HG03095 (cell line): ENCODE data around the gene IFT57.
A peak's percentile ranks its signal among the peaks of the same experiment; 100 is the strongest.
"Not testable (repeated sequence)": the region's sequence is repeated elsewhere in the genome, so short reads cannot be mapped to it uniquely, and the experiment has no call there.

ENCODE experiments used
- ATAC-seq: cut with Tn5 transposase; IDR thresholded peaks from one replicate; pipeline ENCODE4 v1.9.1; 2021; ENCODE audit warnings: moderate library complexity; ENCODE audit not compliant: unreplicated experiment

The IFT57 gene

GRCh38 chr3:108164391-108164790, 57.8 kb downstream of the IFT57 start:
- ATAC-seq = no peak

GRCh38 chr3:108159865-108160264, 62.4 kb downstream of the IFT57 start:
- no peak for ATAC-seq

GRCh38 chr3:108159105-108159504, 63.1 kb downstream of the IFT57 start:
- ATAC-seq = no peak

GRCh38 chr3:108158251-108158650, 64.0 kb downstream of the IFT57 start:
- no peak for ATAC-seq

- ATAC-seq = no peak
These were observed 65.0 kb downstream of the IFT57 start for GRCh38 chr3:108157273-108157672.

- no peak for ATAC-seq
These were observed 65.8 kb downstream of the IFT57 start for GRCh38 chr3:108156312-108156853.

- not testable (repeated sequence) for ATAC-seq
These were observed 66.6 kb downstream of the IFT57 start for GRCh38 chr3:108155642-108156041.

GRCh38 chr3:108153451-108153981, 68.7 kb downstream of the IFT57 start:
- peak; percentile 65 for ATAC-seq

- ATAC-seq = no peak
These were observed 70.0 kb downstream of the IFT57 start for GRCh38 chr3:108152274-108152673.

GRCh38 chr3:108150200-108150599, 72.0 kb downstream of the IFT57 start:
- ATAC-seq = no peak

GRCh38 chr3:108146139-108146538, 76.1 kb downstream of the IFT57 start:
- no peak for ATAC-seq

GRCh38 chr3:108145578-108145977, 76.6 kb downstream of the IFT57 start:
- ATAC-seq = no peak

- no peak for ATAC-seq
These were observed 84.8 kb downstream of the IFT57 start for GRCh38 chr3:108137460-108137814.

GRCh38 chr3:108136561-108137459, 85.4 kb downstream of the IFT57 start:
- no peak for ATAC-seq

GRCh38 chr3:108134555-108134880, 87.7 kb downstream of the IFT57 start:
- ATAC-seq = peak; percentile 42

GRCh38 chr3:108133858-108134554, 88.2 kb downstream of the IFT57 start:
- ATAC-seq = peak; percentile 27

- no peak for ATAC-seq
These were observed 89.2 kb downstream of the IFT57 start for GRCh38 chr3:108133048-108133369.

- no peak for ATAC-seq
These were observed 90.6 kb downstream of the IFT57 start for GRCh38 chr3:108131475-108132134.

GRCh38 chr3:108130701-108131474, 91.3 kb downstream of the IFT57 start:
- ATAC-seq = no peak

- ATAC-seq = no peak
These were observed 92.0 kb downstream of the IFT57 start for GRCh38 chr3:108130236-108130635.
